HG03095 (cell line): ENCODE data around the gene TARS2.

Source experiments
- ATAC-seq: cut with Tn5 transposase; IDR thresholded peaks from one replicate; pipeline ENCODE4 v1.9.1; 2021; ENCODE audit warnings: moderate library complexity; ENCODE audit not compliant: unreplicated experiment

The TARS2 gene

GRCh38 chr1:150555198-150555970 is 68.2 kb downstream of the TARS2 start:
- no peak for ATAC-seq

GRCh38 chr1:150555971-150556865 is 69.0 kb downstream of the TARS2 start:
- ATAC-seq, result no peak

GRCh38 chr1:150557065-150557600 is 69.9 kb downstream of the TARS2 start:
- ATAC-seq, result no peak
